BLaER1 (cell line): ENCODE results near the gene FFAR1.

Source experiments
- H3K27ac ChIP-seq: shearing (Covaris generic); formaldehyde crosslinking; 2 replicates; pipeline ENCODE4 v1.8.1; 2022
- H3K27me3 ChIP-seq: shearing (Covaris generic); formaldehyde crosslinking; 2 replicates; pipeline ENCODE4 v1.8.1; 2022
- H3K36me3 ChIP-seq: shearing (Covaris generic); formaldehyde crosslinking; 2 replicates; pipeline ENCODE4 v1.8.1; 2022
- H3K4me1 ChIP-seq: shearing (Covaris generic); formaldehyde crosslinking; 2 replicates; pipeline ENCODE4 v1.8.1; 2022
- H3K4me2 ChIP-seq: shearing (Covaris generic); formaldehyde crosslinking; 2 replicates; pipeline ENCODE4 v1.8.1; 2022
- H3K4me3 ChIP-seq: shearing (Covaris generic); formaldehyde crosslinking; 2 replicates; pipeline ENCODE4 v1.8.1; 2022
- H3K9ac ChIP-seq: shearing (Covaris generic); formaldehyde crosslinking; 2 replicates; pipeline ENCODE4 v1.8.1; 2022
- H3K9me3 ChIP-seq: shearing (Covaris generic); formaldehyde crosslinking; 2 replicates; pipeline ENCODE4 v1.8.1; 2022
- H4K20me1 ChIP-seq: shearing (Covaris generic); formaldehyde crosslinking; 2 replicates; pipeline ENCODE4 v1.8.1; 2022
- Cebpa-rat ChIP-seq: shearing (Covaris generic); IDR thresholded peaks from 2 replicates; pipeline ENCODE4 v1.8.1; 2022

FFAR1 gene

GRCh38 chr19:35347171-35347929, at the start of gene FFAR1:
Gene FFAR1, plus strand, starts transcription at chr19:35347902. Its CDS starts 3,650 bp downstream, at chr19:35351552.
- TF ChIP-seq Cebpa-rat: peak; percentile 89
- Histone ChIP-seq H4K20me1 (peaks cover 19% of the 10 kb centered on the region; the same call in 1 of the 2 replicates), H3K4me2 (peak within 1 kb of the TSS; percentile 93), H3K9me3 (no peaks in the 10 kb centered on the region), H3K4me1 (peaks cover 100% of the 10 kb centered on the region), H3K9ac (peak within 1 kb of the TSS; percentile 64), H3K27me3 (no peaks in the 10 kb centered on the region), H3K4me3 (peak within 1 kb of the TSS; percentile 20; the same call in 1 of the 2 replicates), H3K36me3 (peaks cover 49% of the 10 kb centered on the region), H3K27ac (peak within 1 kb of the TSS; percentile 88)

GRCh38 chr19:35297922-35298321, 49.8 kb upstream of the FFAR1 start:
- Histone ChIP-seq H3K4me1 (peaks cover 60% of the 10 kb centered on the region), H4K20me1 (no peaks in the 10 kb centered on the region), H3K9me3 (no peaks in the 10 kb centered on the region), H3K27ac (peak overlapping the region; percentile 74), H3K27me3 (no peaks in the 10 kb centered on the region), H3K4me3 (no peak overlapping the region), H3K4me2 (peak overlapping the region; percentile 77; the same call in 1 of the 2 replicates), H3K9ac (no peak overlapping the region), H3K36me3 (no peaks in the 10 kb centered on the region)
- no peak for TF ChIP-seq Cebpa-rat

GRCh38 chr19:35298561-35298972, 49.1 kb upstream of the FFAR1 start:
- no peak overlapping the region for H3K4me3 ChIP-seq
- no peak overlapping the region for H3K9ac ChIP-seq
- peak overlapping the region; percentile 74; the same call in 1 of the 2 replicates for H3K27ac ChIP-seq
- TF ChIP-seq Cebpa-rat: no peak
- H3K36me3 ChIP-seq: no peaks in the 10 kb centered on the region
- H4K20me1 ChIP-seq: no peaks in the 10 kb centered on the region
- H3K4me2 ChIP-seq: peak overlapping the region; percentile 77; the same call in 1 of the 2 replicates
- peaks cover 60% of the 10 kb centered on the region for H3K4me1 ChIP-seq
- H3K9me3 ChIP-seq: no peaks in the 10 kb centered on the region
- H3K27me3 ChIP-seq: no peaks in the 10 kb centered on the region

GRCh38 chr19:35299523-35300338, 48.0 kb upstream of the FFAR1 start:
- Histone ChIP-seq H3K36me3 (no peaks in the 10 kb centered on the region), H3K27me3 (no peaks in the 10 kb centered on the region), H3K27ac (no peak overlapping the region), H3K9ac (no peak overlapping the region), H3K4me3 (no peak overlapping the region), H4K20me1 (no peaks in the 10 kb centered on the region), H3K9me3 (no peaks in the 10 kb centered on the region), H3K4me2 (no peak overlapping the region), H3K4me1 (peaks cover 60% of the 10 kb centered on the region)
- TF ChIP-seq Cebpa-rat: no peak

GRCh38 chr19:35300339-35300649, 47.4 kb upstream of the FFAR1 start:
- H4K20me1 ChIP-seq: no peaks in the 10 kb centered on the region
- no peak overlapping the region for H3K4me3 ChIP-seq
- no peak overlapping the region for H3K4me2 ChIP-seq
- H3K9ac ChIP-seq: no peak overlapping the region
- no peak for TF ChIP-seq Cebpa-rat
- H3K36me3 ChIP-seq: no peaks in the 10 kb centered on the region
- peaks cover 60% of the 10 kb centered on the region for H3K4me1 ChIP-seq
- no peaks in the 10 kb centered on the region for H3K27me3 ChIP-seq
- no peaks in the 10 kb centered on the region for H3K9me3 ChIP-seq
- H3K27ac ChIP-seq: no peak overlapping the region

- no peak overlapping the region for H3K27ac ChIP-seq
- H3K27me3 ChIP-seq: no peaks in the 10 kb centered on the region
- no peaks in the 10 kb centered on the region for H4K20me1 ChIP-seq
- H3K4me1 ChIP-seq: peaks cover 59% of the 10 kb centered on the region
- no peak overlapping the region for H3K9ac ChIP-seq
- H3K36me3 ChIP-seq: no peaks in the 10 kb centered on the region
- H3K4me3 ChIP-seq: no peak overlapping the region
- no peaks in the 10 kb centered on the region for H3K9me3 ChIP-seq
- no peak overlapping the region for H3K4me2 ChIP-seq
- TF ChIP-seq Cebpa-rat: no peak
These were observed 45.7 kb upstream of the FFAR1 start for GRCh38 chr19:35301961-35302360.

GRCh38 chr19:35302446-35302845, 45.3 kb upstream of the FFAR1 start:
- Histone ChIP-seq H3K36me3 (no peaks in the 10 kb centered on the region), H3K27me3 (no peaks in the 10 kb centered on the region), H3K4me1 (peaks cover 59% of the 10 kb centered on the region), H3K9ac (no peak overlapping the region), H3K9me3 (no peaks in the 10 kb centered on the region), H4K20me1 (no peaks in the 10 kb centered on the region), H3K27ac (no peak overlapping the region), H3K4me3 (no peak overlapping the region), H3K4me2 (no peak overlapping the region)
- TF ChIP-seq Cebpa-rat: no peak

GRCh38 chr19:35303357-35303915, 44.3 kb upstream of the FFAR1 start:
- peak overlapping the region; percentile 23; the same call in 1 of the 2 replicates for H3K9ac ChIP-seq
- H3K4me2 ChIP-seq: peak overlapping the region; percentile 87
- no peaks in the 10 kb centered on the region for H3K9me3 ChIP-seq
- no peaks in the 10 kb centered on the region for H4K20me1 ChIP-seq
- H3K4me3 ChIP-seq: 0 out of 2 replicates have a peak overlapping the region, but pooled peaks have one; percentile 14
- 0 out of 2 replicates have a peak overlapping the region, but pooled peaks have one; percentile 22 for H3K27ac ChIP-seq
- H3K4me1 ChIP-seq: peaks cover 59% of the 10 kb centered on the region
- no peaks in the 10 kb centered on the region for H3K27me3 ChIP-seq
- no peak for TF ChIP-seq Cebpa-rat
- H3K36me3 ChIP-seq: no peaks in the 10 kb centered on the region

- no peaks in the 10 kb centered on the region for H4K20me1 ChIP-seq
- peak overlapping the region; percentile 39 for H3K27ac ChIP-seq
- H3K4me2 ChIP-seq: peak overlapping the region; percentile 87
These were observed 43.7 kb upstream of the FFAR1 start for GRCh38 chr19:35304036-35304435.

GRCh38 chr19:35305181-35305580, 42.5 kb upstream of the FFAR1 start:
- no peaks in the 10 kb centered on the region for H3K36me3 ChIP-seq
- TF ChIP-seq Cebpa-rat: no peak
- no peaks in the 10 kb centered on the region for H3K27me3 ChIP-seq
- H3K4me2 ChIP-seq: peak overlapping the region; percentile 87
- no peak overlapping the region for H3K9ac ChIP-seq
- H4K20me1 ChIP-seq: no peaks in the 10 kb centered on the region
- no peak overlapping the region for H3K27ac ChIP-seq
- H3K4me3 ChIP-seq: no peak overlapping the region
- H3K4me1 ChIP-seq: peaks cover 76% of the 10 kb centered on the region
- no peaks in the 10 kb centered on the region for H3K9me3 ChIP-seq

More at GRCh38 chr19:35304036-35304435, 43.7 kb upstream of the FFAR1 start:
- Histone ChIP-seq H3K9ac (peak overlapping the region; percentile 23; the same call in 1 of the 2 replicates), H3K27me3 (no peaks in the 10 kb centered on the region), H3K36me3 (no peaks in the 10 kb centered on the region), H3K4me1 (peaks cover 65% of the 10 kb centered on the region), H3K4me3 (0 out of 2 replicates have a peak overlapping the region, but pooled peaks have one; percentile 14), H3K9me3 (no peaks in the 10 kb centered on the region)
- no peak for TF ChIP-seq Cebpa-rat
